ENCODE results near the gene RCBTB1.

The RCBTB1 gene

GRCh38 chr13:49561062-49561410 is 24.3 kb downstream of the RCBTB1 start:
- in situ Hi-C loops (cut with MboI; ENCODE audit: low sequenced_read_pairs): no loop called here

- in situ Hi-C loops (cut with MboI; ENCODE audit: low sequenced_read_pairs): no loop called here
Observed at GRCh38 chr13:49560270-49561061, 24.9 kb downstream of the RCBTB1 start.

GRCh38 chr13:49559006-49559405 is 26.4 kb downstream of the RCBTB1 start:
- in situ Hi-C loops (cut with MboI; ENCODE audit: low sequenced_read_pairs): no loop called here

DNA sequence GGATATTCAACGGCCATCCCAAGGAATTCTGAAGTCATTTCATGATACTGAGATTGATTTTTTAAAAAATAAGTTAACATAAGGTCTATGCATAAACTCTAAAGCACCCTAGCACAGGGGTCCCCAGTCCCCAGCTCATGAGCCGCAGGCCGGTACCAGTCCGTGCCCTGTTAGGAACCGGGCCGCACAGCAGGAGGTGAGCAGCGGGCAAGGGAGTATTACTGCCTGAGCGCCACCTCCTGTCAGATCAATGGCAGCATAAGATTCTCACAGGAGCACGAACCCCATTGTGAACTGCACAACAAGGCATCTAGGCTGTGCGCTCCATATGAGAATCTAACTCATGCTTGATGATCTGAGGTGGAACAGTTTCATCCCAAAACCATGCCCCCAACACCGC is 31.0 kb downstream of the RCBTB1 start:
- in situ Hi-C loops (cut with MboI; ENCODE audit: low sequenced_read_pairs): no loop called here

GRCh38 chr13:49553888-49554287 is 31.5 kb downstream of the RCBTB1 start:
- in situ Hi-C loops (cut with MboI; ENCODE audit: low sequenced_read_pairs): no loop called here

- in situ Hi-C loops (cut with MboI; ENCODE audit: low sequenced_read_pairs): no loop called here
Observed at GRCh38 chr13:49550942-49551644, 34.3 kb downstream of the RCBTB1 start.

GRCh38 chr13:49549289-49549688 is 36.1 kb downstream of the RCBTB1 start:
- in situ Hi-C loops (cut with MboI; ENCODE audit: low sequenced_read_pairs): no loop called here

DNA sequence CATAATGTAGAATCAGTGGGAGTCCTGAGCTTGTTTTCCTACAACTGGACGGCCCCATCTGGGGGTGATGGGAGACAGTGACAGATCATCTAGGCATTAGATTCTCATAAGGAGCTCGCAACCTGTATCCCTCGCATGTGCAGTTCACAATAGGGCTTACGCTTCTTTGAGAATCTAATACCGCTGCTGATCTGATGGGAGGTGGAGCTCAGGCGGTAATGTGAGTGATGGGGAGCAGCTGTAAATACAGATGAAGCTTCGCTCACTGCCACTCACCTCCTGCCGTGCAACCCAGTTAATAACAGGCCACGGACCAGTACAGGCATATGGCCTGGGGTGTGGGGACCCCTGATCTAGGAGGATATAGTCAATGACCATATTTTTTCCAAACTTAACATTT is 38.8 kb downstream of the RCBTB1 start:
- in situ Hi-C loops (cut with MboI; ENCODE audit: low sequenced_read_pairs): no loop called here

DNA sequence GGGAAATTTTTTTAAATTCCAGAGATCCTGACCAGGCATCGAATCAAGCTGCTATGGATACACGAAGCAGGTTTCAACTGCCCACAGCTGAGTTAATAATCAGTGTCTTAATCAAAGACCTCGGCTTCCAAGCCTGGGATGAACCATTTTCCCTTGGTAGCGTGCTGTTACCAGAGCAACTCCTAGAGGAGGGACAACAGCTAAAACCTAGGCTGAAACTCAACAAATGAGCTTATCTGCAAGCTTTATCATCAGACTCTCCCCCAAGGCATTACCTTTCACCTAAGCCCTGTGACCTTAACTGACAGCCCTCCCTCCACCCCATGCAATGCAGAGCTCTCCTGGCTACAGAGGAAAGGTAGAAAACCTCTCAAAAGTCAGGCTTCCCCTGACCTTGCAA is 39.7 kb downstream of the RCBTB1 start:
- in situ Hi-C loops (cut with MboI; ENCODE audit: low sequenced_read_pairs): no loop called here

DNA sequence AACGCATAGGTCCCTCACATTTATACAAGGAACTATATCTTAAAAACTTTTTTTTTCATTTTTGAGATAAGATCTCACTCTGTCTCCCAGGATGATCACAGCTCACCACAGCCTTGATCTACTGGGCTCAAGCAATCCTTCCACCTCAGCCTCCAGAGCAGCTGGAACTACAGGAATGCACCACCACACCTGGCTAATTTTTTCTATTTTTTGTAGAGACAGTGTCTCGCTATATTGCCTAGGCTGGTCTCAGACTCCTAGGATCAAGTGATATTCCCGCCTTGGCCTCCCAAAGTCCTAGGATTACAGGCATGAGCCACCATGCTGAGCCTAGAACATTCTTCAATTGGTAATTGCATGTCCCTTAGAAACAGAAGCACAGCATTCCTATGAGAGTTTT is 41.7 kb downstream of the RCBTB1 start:
- in situ Hi-C loops (cut with MboI; ENCODE audit: low sequenced_read_pairs): no loop called here

GRCh38 chr13:49540552-49540951 is 44.8 kb downstream of the RCBTB1 start:
- in situ Hi-C loops (cut with MboI; ENCODE audit: low sequenced_read_pairs): no loop called here

DNA sequence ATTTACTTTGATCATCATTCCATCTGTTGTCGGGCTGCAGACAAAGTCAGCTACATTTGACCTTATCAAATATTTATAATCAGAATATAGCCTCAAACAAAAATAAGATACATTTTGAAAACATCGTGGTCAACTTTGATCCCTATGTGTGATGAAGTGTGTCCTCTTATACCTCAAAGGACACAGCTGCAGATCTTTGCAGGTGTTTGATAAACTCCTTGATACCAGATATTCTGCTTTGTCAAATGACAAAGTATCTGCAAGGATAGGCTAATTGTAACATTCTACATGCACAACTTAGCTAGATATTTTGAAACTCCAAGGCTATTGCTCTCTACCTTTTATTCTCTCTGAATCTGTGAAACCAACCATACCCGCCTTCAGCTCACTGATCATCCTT is 45.6 kb downstream of the RCBTB1 start:
- in situ Hi-C loops (cut with MboI; ENCODE audit: low sequenced_read_pairs): no loop called here

GRCh38 chr13:49539313-49539712 is 46.0 kb downstream of the RCBTB1 start:
- in situ Hi-C loops (cut with MboI; ENCODE audit: low sequenced_read_pairs): no loop called here

- in situ Hi-C loops (cut with MboI; ENCODE audit: low sequenced_read_pairs): no loop called here
Observed at GRCh38 chr13:49538404-49538803, 47.0 kb downstream of the RCBTB1 start.

- in situ Hi-C loops (cut with MboI; ENCODE audit: low sequenced_read_pairs): no loop called here
Observed at GRCh38 chr13:49536144-49536873, 49.0 kb downstream of the RCBTB1 start.

- in situ Hi-C loops (cut with MboI; ENCODE audit: low sequenced_read_pairs): no loop called here
Observed at GRCh38 chr13:49533591-49534269, 51.6 kb downstream of the RCBTB1 start.

DNA sequence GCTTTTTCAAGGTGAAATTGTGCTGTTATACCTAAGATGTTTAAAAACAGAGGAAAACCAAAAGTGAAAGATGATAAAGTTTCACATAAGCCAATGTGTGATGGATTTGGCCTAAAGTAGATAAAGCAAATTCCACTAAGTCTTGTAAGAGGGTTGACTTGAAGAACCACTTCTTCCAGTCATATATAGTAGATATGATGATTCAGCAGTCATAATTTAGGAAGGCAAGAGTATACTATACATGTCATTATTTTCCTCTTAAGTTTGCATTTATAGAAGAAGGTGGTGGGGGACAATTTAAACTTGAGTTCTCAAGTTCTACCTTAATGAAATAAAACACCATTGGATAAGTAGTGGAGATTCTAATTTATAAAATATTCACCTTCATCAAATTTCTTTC is 52.3 kb downstream of the RCBTB1 start:
- in situ Hi-C loops (cut with MboI; ENCODE audit: low sequenced_read_pairs): no loop called here

DNA sequence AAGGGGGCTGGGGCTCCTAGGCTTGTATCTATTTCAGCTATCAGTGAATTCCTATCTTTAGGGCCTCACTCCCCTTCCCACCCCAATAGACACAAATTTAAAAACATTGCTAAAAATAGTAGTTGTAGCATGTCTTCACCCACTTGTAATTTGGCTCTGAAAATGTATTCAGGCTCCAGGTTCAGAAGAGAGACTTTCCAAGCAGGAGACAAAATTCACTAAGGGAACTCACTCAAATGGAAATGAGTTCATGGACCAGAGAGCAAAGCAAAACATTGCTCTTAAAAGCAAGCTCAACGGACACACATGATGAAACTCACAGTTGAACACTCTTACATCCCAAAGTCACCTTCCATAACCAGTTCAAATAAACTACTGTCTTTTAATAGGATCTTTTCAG is 52.8 kb downstream of the RCBTB1 start:
- in situ Hi-C loops (cut with MboI; ENCODE audit: low sequenced_read_pairs): no loop called here

- in situ Hi-C loops (cut with MboI; ENCODE audit: low sequenced_read_pairs): no loop called here
Observed at GRCh38 chr13:49530457-49530856, 54.9 kb downstream of the RCBTB1 start.

- in situ Hi-C loops (cut with MboI; ENCODE audit: low sequenced_read_pairs): no loop called here
Observed at GRCh38 chr13:49528161-49528560, 57.2 kb downstream of the RCBTB1 start.

- in situ Hi-C loops (cut with MboI; ENCODE audit: low sequenced_read_pairs): no loop called here
Observed at GRCh38 chr13:49527123-49527522, 58.2 kb downstream of the RCBTB1 start.

Data from HL-60/S4 treated with retinoic acid at 250 ng/mL for 4 days and 3 days (cell line).